ENCODE measurements around the gene HSPBAP1.

HSPBAP1 gene

GRCh38 chr3:122800706-122801237 lies 7.1 kb upstream of the HSPBAP1 start:
- Histone ChIP-seq H3K4me2 (ENCODE audit: low read length) (no peak overlapping the region), H3K4me1 (ENCODE audit: control insufficient read depth, low read length) (peaks cover 4% of the 10 kb centered on the region), H3K36me3 (ENCODE audit: control insufficient read depth, low read length) (no peaks in the 10 kb centered on the region), H3F3A (ENCODE audit: control insufficient read depth, insufficient read depth) (no peaks in the 10 kb centered on the region), H3K27me3 (ENCODE audit: control insufficient read depth, low read length) (no peaks in the 10 kb centered on the region), H3K9me3 (ENCODE audit: control insufficient read depth, insufficient read depth, low read length) (no peaks in the 10 kb centered on the region), H4K20me1 (ENCODE audit: control insufficient read depth, insufficient read depth, low read depth, low read length) (no peaks in the 10 kb centered on the region), H3K79me2 (ENCODE audit: control insufficient read depth, low read length) (peaks cover 4% of the 10 kb centered on the region), H3K4me3 (ENCODE audit: low read length) (no peak overlapping the region), H3K27ac (ENCODE audit: low read depth, low read length) (no peak overlapping the region), H3K9me2 (replicated peaks; ENCODE audit: control insufficient read depth, low read length) (no peaks in the 10 kb centered on the region)
- TF ChIP-seq CTCF (IDR thresholded peaks at IDR 0.05; ENCODE audit: low read depth, low read length, poor library complexity, severe bottlenecking), result no peak
- no peak for TF ChIP-seq EZH2phosphoT487 (IDR thresholded peaks at IDR 0.05; ENCODE audit: borderline replicate concordance, low read length)

DNA sequence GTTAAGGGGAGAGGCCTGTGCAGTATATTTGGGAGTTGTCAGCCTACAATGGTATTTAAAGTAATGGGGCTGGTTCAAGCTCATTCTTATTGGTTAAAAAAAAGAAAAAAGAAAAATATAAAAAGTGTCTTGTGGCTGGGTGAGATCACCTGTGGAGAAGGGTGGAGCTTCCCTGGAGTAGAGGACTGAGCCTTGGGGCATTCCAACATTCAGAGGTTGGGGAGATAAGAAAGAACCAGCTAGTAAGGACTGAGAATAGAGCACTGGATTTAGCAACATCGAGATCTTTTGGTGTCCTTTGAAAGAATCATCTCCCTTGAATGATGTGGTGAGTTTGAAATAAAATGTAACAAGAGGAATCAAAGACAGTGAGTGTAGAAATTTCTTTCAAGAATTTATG lies 6.4 kb upstream of the HSPBAP1 start:
- Histone ChIP-seq H3F3A (ENCODE audit: control insufficient read depth, insufficient read depth) (no peaks in the 10 kb centered on the region), H3K4me3 (ENCODE audit: low read length) (no peak overlapping the region), H3K36me3 (ENCODE audit: control insufficient read depth, low read length) (no peaks in the 10 kb centered on the region), H3K9me3 (ENCODE audit: control insufficient read depth, insufficient read depth, low read length) (no peaks in the 10 kb centered on the region), H3K4me1 (ENCODE audit: control insufficient read depth, low read length) (peaks cover 9% of the 10 kb centered on the region), H3K27me3 (ENCODE audit: control insufficient read depth, low read length) (no peaks in the 10 kb centered on the region), H3K4me2 (ENCODE audit: low read length) (no peak overlapping the region), H3K9me2 (replicated peaks; ENCODE audit: control insufficient read depth, low read length) (no peaks in the 10 kb centered on the region), H3K27ac (ENCODE audit: low read depth, low read length) (no peak overlapping the region), H3K79me2 (ENCODE audit: control insufficient read depth, low read length) (peaks cover 10% of the 10 kb centered on the region), H4K20me1 (ENCODE audit: control insufficient read depth, insufficient read depth, low read depth, low read length) (no peaks in the 10 kb centered on the region)
- TF ChIP-seq CTCF (IDR thresholded peaks at IDR 0.05; ENCODE audit: low read depth, low read length, poor library complexity, severe bottlenecking), result no peak
- TF ChIP-seq EZH2phosphoT487 (IDR thresholded peaks at IDR 0.05; ENCODE audit: borderline replicate concordance, low read length), result no peak

GRCh38 chr3:122799322-122799721 lies 5.7 kb upstream of the HSPBAP1 start:
- TF ChIP-seq CTCF (IDR thresholded peaks at IDR 0.05; ENCODE audit: low read depth, low read length, poor library complexity, severe bottlenecking) (no peak), EZH2phosphoT487 (IDR thresholded peaks at IDR 0.05; ENCODE audit: borderline replicate concordance, low read length) (no peak)
- Histone ChIP-seq H3K36me3 (ENCODE audit: control insufficient read depth, low read length) (no peaks in the 10 kb centered on the region), H3K9me2 (replicated peaks; ENCODE audit: control insufficient read depth, low read length) (no peaks in the 10 kb centered on the region), H3K4me3 (ENCODE audit: low read length) (no peak overlapping the region), H3K4me1 (ENCODE audit: control insufficient read depth, low read length) (peaks cover 12% of the 10 kb centered on the region), H3K9me3 (ENCODE audit: control insufficient read depth, insufficient read depth, low read length) (no peaks in the 10 kb centered on the region), H3K27ac (ENCODE audit: low read depth, low read length) (no peak overlapping the region), H4K20me1 (ENCODE audit: control insufficient read depth, insufficient read depth, low read depth, low read length) (no peaks in the 10 kb centered on the region), H3F3A (ENCODE audit: control insufficient read depth, insufficient read depth) (no peaks in the 10 kb centered on the region), H3K27me3 (ENCODE audit: control insufficient read depth, low read length) (no peaks in the 10 kb centered on the region), H3K79me2 (ENCODE audit: control insufficient read depth, low read length) (peaks cover 10% of the 10 kb centered on the region), H3K4me2 (ENCODE audit: low read length) (no peak overlapping the region)
